ENCODE results near the gene CHGA.

Gene CHGA

GRCh38 chr14:92922883-92923743, at the start of gene CHGA:
TSS of gene CHGA (plus strand) at chr14:92923150. CDS start at chr14:92923360, 210 bp downstream.
- no peak for DNase-seq

GRCh38 chr14:92874962-92875661, 47.8 kb upstream of the CHGA start:
- DNase-seq, result no peak

GRCh38 chr14:92877757-92878431, 45.1 kb upstream of the CHGA start:
- no peak for DNase-seq

- DNase-seq, result no peak
Observed at GRCh38 chr14:92880351-92880750, 42.6 kb upstream of the CHGA start.

- peak; percentile 4 for DNase-seq
Observed at GRCh38 chr14:92880851-92881250, 42.1 kb upstream of the CHGA start.

- no peak for DNase-seq
Observed at GRCh38 chr14:92883066-92883465, 39.9 kb upstream of the CHGA start.

GRCh38 chr14:92884410-92884809, 38.5 kb upstream of the CHGA start:
- no peak for DNase-seq

GRCh38 chr14:92885279-92886061, 37.5 kb upstream of the CHGA start:
- no peak for DNase-seq

- no peak for DNase-seq
Observed at GRCh38 chr14:92886337-92886736, 36.6 kb upstream of the CHGA start.

- DNase-seq, result no peak
Observed at GRCh38 chr14:92887157-92887556, 35.8 kb upstream of the CHGA start.

GRCh38 chr14:92888896-92889295, 34.1 kb upstream of the CHGA start:
- no peak for DNase-seq

GRCh38 chr14:92890830-92891588, 31.9 kb upstream of the CHGA start:
- no peak for DNase-seq

GRCh38 chr14:92892589-92892988, 30.4 kb upstream of the CHGA start:
- no peak for DNase-seq

- no peak for DNase-seq
Observed at GRCh38 chr14:92895352-92895878, 27.5 kb upstream of the CHGA start.

- no peak for DNase-seq
Observed at GRCh38 chr14:92897922-92898565, 24.9 kb upstream of the CHGA start.

GRCh38 chr14:92898566-92899131, 24.3 kb upstream of the CHGA start:
- DNase-seq, result no peak

GRCh38 chr14:92900660-92901059, 22.3 kb upstream of the CHGA start:
- no peak for DNase-seq

GRCh38 chr14:92902191-92902590, 20.8 kb upstream of the CHGA start:
- no peak for DNase-seq

- no peak for DNase-seq
Observed at GRCh38 chr14:92902726-92903125, 20.2 kb upstream of the CHGA start.

- no peak for DNase-seq
Observed at GRCh38 chr14:92903359-92903758, 19.6 kb upstream of the CHGA start.

GRCh38 chr14:92905667-92906066, 17.3 kb upstream of the CHGA start:
- no peak for DNase-seq

Measured in OCI-M1 (cell line).